Gastroesophageal sphincter (tissue), 4 donors: ENCODE measurements around the gene EPHA8. TPM values are rescaled to one million over a fixed set of nuclear protein-coding genes. Genes with fewer than 3 reads are reported as not detected.

ENCODE experiments used
- ATAC-seq: fragments of 150-250 bp; one replicate; pipeline ENCODE4 v1.9.1; 2016; ENCODE audit warnings: mild to moderate bottlenecking, moderate library complexity
- H3K27ac ChIP-seq, 4 donors: fragments of 200-600 bp; sonication (generic) in 3 of 4; 1 replicate in 3 of 4; 2 replicates in 1 of 4; pipeline ENCODE4 v1.5.1; 2016 to 2019
- H3K27me3 ChIP-seq: fragments of 200-600 bp; sonication (generic); one replicate; pipeline ENCODE4 v1.5.1; 2019
- H3K36me3 ChIP-seq, 2 donors: fragments of 200-600 bp; sonication (generic); one replicate each; pipeline ENCODE4 v1.5.1; 2019; ENCODE audit warnings: control low read depth in 1 of 2
- H3K4me1 ChIP-seq, 3 donors: fragments of 200-600 bp; sonication (generic); 1 replicate in 2 of 3; 2 replicates in 1 of 3; pipeline ENCODE4 v1.5.1; 2016 to 2019; ENCODE audit warnings: control low read depth in 2 of 3
- H3K4me3 ChIP-seq, 2 donors: fragments of 200-600 bp; sonication (generic); one replicate each; pipeline ENCODE4 v1.5.1; 2019; ENCODE audit warnings: mild to moderate bottlenecking in 1 of 2, moderate library complexity in 1 of 2
- H3K9me3 ChIP-seq, 3 donors: fragments of 200-600 bp; sonication (generic); one replicate each; pipeline ENCODE4 v1.5.1; 2017 to 2019; ENCODE audit warnings: control low read depth in 2 of 3
- CTCF ChIP-seq, 4 experiments: fragments of 200-600 bp in 2 of 4; fragments of 450-650 bp in 2 of 4; sonication (generic) in 1 of 4; IDR thresholded peaks; one replicate each; pipeline ENCODE4 v1.5.1; 2017 to 2019; ENCODE audit warnings: antibody characterized with exemption in 4 of 4, mild to moderate bottlenecking in 2 of 4, moderate library complexity in 2 of 4
- EP300 ChIP-seq: sonication (generic); formaldehyde crosslinking; IDR thresholded peaks from one replicate; pipeline ENCODE4 v1.6.1; 2017; ENCODE audit warnings: antibody characterized with exemption, mild to moderate bottlenecking
- POLR2A ChIP-seq, 2 donors: fragments of 450-650 bp; IDR thresholded peaks; one replicate each; pipeline ENCODE4 v1.6.1; 2017; ENCODE audit warnings: antibody characterized with exemption in 2 of 2, mild to moderate bottlenecking in 2 of 2, moderate library complexity in 1 of 2
- POLR2AphosphoS5 ChIP-seq: sonication (generic); formaldehyde crosslinking; IDR thresholded peaks from one replicate; pipeline ENCODE4 v1.6.1; 2017; ENCODE audit warnings: antibody characterized with exemption
- WGBS, 2 donors: methylation state at CpG; one replicate each; pipeline ENCODE4 v1.1.5; 2018; ENCODE audit warnings: low coverage in 1 of 2; 5-methylcytosine and 5-hydroxymethylcytosine counted together
- total RNA-seq, 4 donors: library from RNA; depleted of rRNA; stranded (reverse); fragments of >200 nt; gene quantifications; one replicate each; pipeline ENCODE4 v1.1.0, GENCODE V29; 2016

EPHA8 gene
- total RNA-seq, 4 donors from 2014 or later: 0.08 to 0.37 (median 0.13) TPM; not detected in 1

- no peaks in the 10 kb centered on the region for H3K9me3 ChIP-seq
- H3K27ac ChIP-seq: no peak overlapping the region
- H3K36me3 ChIP-seq: no peaks in the 10 kb centered on the region
- ATAC-seq: no peak
- no peak for TF ChIP-seq POLR2A (IDR thresholded peaks at IDR 0.05)
- TF ChIP-seq CTCF (IDR thresholded peaks at IDR 0.05): no peak
- no peak for TF ChIP-seq POLR2AphosphoS5
- TF ChIP-seq EP300: no peak
- 50 to 60% methylated on average over 1 to 3 of the region's 5 CpGs for WGBS, 2 donors
- H3K27me3 ChIP-seq: peaks cover 97% of the 10 kb centered on the region
- no peak overlapping the region for H3K4me3 ChIP-seq
- no peaks in the 10 kb centered on the region for H3K4me1 ChIP-seq
These were observed 11.3 kb upstream of the EPHA8 start for GRCh38 chr1:22552021-22552420.

- Histone ChIP-seq H3K9me3 (no peaks in the 10 kb centered on the region), H3K27ac (no peak overlapping the region), H3K4me1 (no peaks in the 10 kb centered on the region), H3K36me3 (no peaks in the 10 kb centered on the region), H3K4me3 (no peak overlapping the region), H3K27me3 (peaks cover 99% of the 10 kb centered on the region)
- no peak for ATAC-seq
- TF ChIP-seq EP300 (no peak), POLR2A (IDR thresholded peaks at IDR 0.05) (no peak), POLR2AphosphoS5 (no peak), CTCF (IDR thresholded peaks at IDR 0.05) (no peak)
- WGBS, 2 donors: 67 to 72% methylated on average over 2 to 7 of the region's 18 CpGs
These were observed 10.0 kb upstream of the EPHA8 start for GRCh38 chr1:22553104-22553880.

GRCh38 chr1:22553991-22554522 is 9.2 kb upstream of the EPHA8 start:
- H3K9me3 ChIP-seq: no peaks in the 10 kb centered on the region
- no peak for ATAC-seq
- WGBS, 2 donors: 70% methylated on average over 2 of the region's 8 CpGs; no CpG with 5 or more reads in 1 of the 2 donors
- no peak overlapping the region for H3K27ac ChIP-seq
- no peak for TF ChIP-seq POLR2A (IDR thresholded peaks at IDR 0.05)
- no peak for TF ChIP-seq CTCF (IDR thresholded peaks at IDR 0.05)
- no peak for TF ChIP-seq EP300
- no peak for TF ChIP-seq POLR2AphosphoS5
- H3K36me3 ChIP-seq: no peaks in the 10 kb centered on the region
- no peak overlapping the region for H3K4me3 ChIP-seq
- H3K27me3 ChIP-seq: peaks cover 98% of the 10 kb centered on the region
- no peaks in the 10 kb centered on the region for H3K4me1 ChIP-seq

- Histone ChIP-seq H3K4me3 (no peak overlapping the region), H3K4me1 (no peaks in the 10 kb centered on the region), H3K9me3 (no peaks in the 10 kb centered on the region), H3K27me3 (peaks cover 98% of the 10 kb centered on the region), H3K36me3 (no peaks in the 10 kb centered on the region), H3K27ac (no peak overlapping the region)
- no peak for TF ChIP-seq EP300
- TF ChIP-seq POLR2A (IDR thresholded peaks at IDR 0.05): no peak
- TF ChIP-seq POLR2AphosphoS5: no peak
- no peak for TF ChIP-seq CTCF (IDR thresholded peaks at IDR 0.05)
- 33% methylated on average over 1 of the region's 3 CpGs; no CpG with 5 or more reads in 1 of the 2 donors for WGBS, 2 donors
- no peak for ATAC-seq
These were observed 8.0 kb upstream of the EPHA8 start for GRCh38 chr1:22555371-22555656.
